HG03045 (cell line): ENCODE data around the gene CFHR2.
"Not testable (repeated sequence)": the region's sequence is repeated elsewhere in the genome, so short reads cannot be mapped to it uniquely, and the experiment has no call there.

Experiments
- ATAC-seq: cut with Tn5 transposase; IDR thresholded peaks from one replicate; pipeline ENCODE4 v1.9.1; 2021; ENCODE audit warnings: mild to moderate bottlenecking, moderate library complexity; ENCODE audit not compliant: unreplicated experiment

Gene CFHR2

DNA sequence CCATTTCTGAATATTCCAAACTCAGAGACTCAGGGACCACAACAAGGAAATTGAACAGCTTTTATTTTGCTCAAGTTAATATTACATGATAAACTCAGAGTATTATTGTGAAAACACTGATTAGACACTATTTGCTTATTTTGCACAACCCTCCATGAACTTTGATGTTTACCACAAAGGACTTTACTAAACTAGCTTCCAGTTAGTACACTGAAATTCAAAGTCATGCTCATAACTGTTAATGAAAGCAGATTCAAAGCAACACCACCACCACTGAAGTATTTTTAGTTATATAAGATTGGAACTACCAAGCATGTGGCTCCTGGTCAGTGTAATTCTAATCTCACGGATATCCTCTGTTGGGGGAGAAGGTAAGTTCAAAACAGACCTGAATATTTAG, at the start of gene CFHR2:
TSS of gene CFHR2 (plus strand) at position 171 of the 400 bp plus-strand sequence. CDS start at position 314, 143 bp downstream.
- ATAC-seq: not testable (repeated sequence)

DNA sequence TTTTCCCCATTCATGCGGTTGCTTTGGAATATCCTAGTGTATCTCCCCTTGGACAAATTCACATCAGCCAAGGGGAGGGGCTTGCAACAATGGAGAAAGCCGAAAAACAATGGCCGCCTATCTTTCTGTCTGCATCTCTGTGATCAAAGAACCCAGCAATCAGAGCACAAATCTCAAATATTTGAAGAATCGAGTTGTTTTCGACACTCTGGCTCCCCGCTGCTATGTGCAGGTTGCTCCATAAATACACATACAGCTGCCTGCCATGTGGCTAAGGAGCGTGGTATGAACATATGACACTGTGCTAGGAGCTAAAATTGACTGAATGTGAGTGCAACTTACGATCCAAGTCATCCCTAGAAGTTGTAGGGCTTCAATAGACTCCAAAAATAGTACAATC, 47.2 kb upstream of the CFHR2 start:
- ATAC-seq: no peak

DNA sequence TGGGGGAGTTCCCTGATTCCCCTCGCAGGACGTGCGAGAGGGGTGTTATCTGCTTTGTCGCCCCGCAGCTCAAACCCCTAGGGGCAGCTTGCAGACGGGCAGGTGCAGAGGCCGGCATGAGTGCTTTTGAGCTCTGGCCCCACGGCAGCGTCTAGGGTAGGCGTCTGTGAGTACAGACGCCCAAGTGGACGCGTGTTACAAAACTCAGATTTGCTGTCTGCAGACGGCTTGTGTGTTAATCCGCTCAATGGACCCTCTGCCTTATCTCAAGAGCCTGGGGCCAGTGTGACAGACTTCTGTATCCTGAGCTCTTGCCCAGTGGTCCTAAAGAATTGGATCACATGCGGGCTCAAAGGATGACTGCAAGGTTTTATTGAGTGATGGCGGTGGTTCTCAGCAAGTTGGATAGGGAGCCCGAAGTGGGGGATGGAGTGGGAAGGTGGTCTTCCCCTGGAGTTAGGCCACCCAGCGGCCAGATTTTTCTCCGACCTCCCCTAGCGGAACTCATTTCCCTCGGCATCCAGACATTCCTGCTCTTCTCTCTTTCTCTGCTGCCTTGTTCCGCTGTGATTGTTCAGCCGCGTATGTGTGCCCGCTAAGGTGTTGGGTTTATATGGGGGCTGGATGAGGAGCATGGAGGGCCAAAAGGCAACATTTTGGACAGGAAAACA, 46.2 kb upstream of the CFHR2 start:
- ATAC-seq: no peak

DNA sequence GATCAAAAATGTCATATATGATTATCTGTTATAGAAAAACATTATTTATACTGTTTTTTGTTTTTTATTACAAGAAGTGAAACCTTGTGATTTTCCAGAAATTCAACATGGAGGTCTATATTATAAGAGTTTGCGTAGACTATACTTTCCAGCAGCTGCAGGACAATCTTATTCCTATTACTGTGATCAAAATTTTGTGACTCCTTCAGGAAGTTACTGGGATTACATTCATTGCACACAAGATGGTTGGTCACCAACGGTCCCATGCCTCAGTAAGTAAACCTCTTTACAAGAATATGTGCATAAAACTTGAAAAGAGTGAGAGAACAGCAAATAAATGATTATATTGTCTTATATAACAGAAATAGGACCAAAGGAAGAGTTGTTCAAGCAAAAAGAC, 41.2 kb upstream of the CFHR2 start:
- ATAC-seq: no peak

GRCh38 chr1:196910215-196910614, 33.3 kb upstream of the CFHR2 start:
- no peak for ATAC-seq

DNA sequence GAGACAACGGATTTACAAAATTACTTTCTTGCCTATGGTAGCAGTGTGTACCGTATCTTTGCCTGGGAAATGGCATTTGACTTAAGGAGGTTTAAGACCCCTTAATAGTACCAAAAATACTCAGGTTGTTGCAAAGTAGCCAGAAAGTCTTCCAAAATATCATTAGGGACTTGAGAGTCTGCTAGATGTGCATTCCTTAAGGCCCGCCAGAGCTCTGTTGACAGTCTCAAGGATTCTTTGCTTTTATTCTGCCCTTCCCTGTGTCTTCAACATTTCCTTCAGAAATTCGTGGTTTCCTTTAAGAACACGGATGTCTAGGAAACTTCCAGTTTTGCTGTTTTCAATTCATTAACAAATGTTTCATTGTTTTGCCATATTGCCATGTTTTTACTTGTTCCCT, 31.3 kb upstream of the CFHR2 start:
- not testable (repeated sequence) for ATAC-seq

DNA sequence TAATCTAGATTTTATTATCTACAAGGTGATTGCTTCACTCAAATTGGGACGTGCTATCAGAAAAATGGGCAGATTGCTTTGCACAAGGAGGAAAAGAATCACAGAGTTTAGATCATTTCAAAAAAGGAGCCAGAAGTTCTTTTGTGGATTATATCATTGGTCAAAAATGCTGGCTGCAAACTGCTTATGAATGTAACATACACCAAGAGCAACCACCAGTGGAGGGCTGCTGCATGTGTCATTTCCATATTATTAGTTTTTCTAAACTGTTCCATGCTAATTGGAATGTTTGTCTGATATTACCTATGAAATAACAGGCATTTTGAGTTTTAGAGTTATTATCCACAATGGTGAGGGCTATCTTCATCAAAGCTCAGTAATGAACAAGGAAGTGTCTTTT, 16.7 kb upstream of the CFHR2 start:
- not testable (repeated sequence) for ATAC-seq

- not testable (repeated sequence) for ATAC-seq
These were observed 10.7 kb upstream of the CFHR2 start for GRCh38 chr1:196932853-196933252.

DNA sequence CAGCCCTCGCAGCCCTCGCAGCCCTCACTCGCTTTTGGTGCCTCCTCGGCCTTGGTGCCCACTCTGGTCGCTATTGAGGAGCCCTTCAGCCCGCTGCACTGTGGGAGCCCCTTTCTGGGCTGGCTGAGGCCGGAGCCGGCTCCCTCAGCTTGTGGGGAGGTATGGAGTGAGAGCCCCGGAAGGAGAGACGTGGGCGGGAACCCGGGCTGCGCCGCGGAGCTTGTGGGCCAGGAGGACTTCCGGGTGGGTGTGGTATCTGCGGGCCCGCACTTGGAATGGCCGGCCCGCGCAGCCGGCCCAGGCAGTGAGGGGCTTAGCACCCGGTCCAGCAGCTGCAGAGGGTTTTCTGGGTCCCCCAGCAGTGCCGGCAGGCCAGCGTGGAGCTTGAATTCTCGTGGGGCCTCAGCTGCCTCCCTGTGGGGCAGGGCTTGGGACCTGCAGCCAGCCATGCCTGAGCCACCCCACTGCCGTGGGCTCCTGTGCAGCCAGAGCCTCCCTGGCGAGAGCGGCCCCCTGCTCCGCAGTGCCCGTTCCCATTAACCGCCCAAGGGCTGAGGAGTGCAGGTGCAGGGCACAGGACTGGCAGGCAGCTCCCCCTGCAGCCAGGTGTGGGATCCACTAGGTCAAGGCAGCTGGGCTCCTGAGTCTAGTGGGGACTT, 9.9 kb upstream of the CFHR2 start:
- no peak for ATAC-seq

DNA sequence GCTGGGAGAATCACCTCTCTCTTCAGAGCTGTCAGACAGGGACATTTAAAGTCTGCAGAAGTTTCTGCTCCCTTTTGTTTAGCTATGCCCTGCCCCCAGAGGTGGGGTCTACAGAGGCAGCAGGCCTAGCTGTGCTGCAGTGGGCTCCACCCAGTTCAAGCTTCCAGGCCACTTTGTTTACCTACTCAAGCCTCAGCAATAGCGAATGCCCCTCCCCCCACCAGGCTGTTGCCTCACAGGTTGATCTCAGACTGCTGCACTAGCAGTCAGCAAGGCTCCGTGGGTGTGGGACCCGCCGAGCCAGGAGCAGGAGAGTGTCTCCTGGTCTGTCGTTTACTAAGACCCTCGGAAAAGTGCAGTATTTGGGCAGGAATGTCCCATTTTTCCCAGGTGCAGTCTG, 2.1 kb upstream of the CFHR2 start:
- not testable (repeated sequence) for ATAC-seq

GRCh38 chr1:196951711-196952394, 8.3 kb downstream of the CFHR2 start:
- ATAC-seq: peak; percentile 85

DNA sequence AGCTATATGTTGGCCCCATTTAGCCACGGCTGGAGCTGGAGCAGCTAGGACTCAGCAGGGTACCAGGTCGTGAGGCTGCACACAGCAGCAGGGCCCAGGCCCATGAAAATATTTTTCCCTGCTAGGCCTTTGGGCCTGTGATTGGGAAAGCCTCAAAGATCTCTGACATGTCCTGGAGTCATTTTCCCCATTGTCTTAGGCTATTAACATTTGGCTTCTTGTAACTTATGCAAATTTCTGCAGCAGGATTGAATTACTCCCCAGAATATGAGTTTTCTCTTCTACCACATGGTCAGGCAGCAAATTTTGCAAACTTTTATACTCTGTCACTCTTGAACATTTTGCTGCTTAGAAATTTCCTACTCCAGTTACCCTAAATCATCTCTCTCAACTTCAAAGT, 11.2 kb downstream of the CFHR2 start:
- no peak for ATAC-seq

DNA sequence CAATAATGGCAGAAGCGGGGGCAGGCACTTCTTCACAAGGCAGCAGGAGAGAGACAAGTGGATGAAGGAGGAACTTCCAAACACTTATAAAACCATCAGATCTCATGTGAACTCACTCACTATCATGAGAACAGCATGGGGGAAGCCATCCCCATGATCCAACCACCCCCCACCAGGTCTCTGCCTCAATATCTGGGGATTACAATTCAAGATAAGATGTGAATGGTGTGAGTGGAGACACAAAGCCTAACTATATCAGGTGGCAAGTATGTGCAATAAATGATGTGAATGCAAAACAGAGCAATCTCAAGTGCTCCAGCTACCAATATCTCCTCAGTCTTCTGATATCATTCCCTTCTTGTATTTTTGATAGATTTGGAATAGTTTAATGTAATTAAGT, 12.4 kb downstream of the CFHR2 start:
- no peak for ATAC-seq

- no peak for ATAC-seq
These were observed 17.3 kb downstream of the CFHR2 start for GRCh38 chr1:196960854-196961253.

GRCh38 chr1:196970182-196970581, 26.6 kb downstream of the CFHR2 start:
- no peak for ATAC-seq

- no peak for ATAC-seq
These were observed 32.7 kb downstream of the CFHR2 start for GRCh38 chr1:196976278-196976677.

DNA sequence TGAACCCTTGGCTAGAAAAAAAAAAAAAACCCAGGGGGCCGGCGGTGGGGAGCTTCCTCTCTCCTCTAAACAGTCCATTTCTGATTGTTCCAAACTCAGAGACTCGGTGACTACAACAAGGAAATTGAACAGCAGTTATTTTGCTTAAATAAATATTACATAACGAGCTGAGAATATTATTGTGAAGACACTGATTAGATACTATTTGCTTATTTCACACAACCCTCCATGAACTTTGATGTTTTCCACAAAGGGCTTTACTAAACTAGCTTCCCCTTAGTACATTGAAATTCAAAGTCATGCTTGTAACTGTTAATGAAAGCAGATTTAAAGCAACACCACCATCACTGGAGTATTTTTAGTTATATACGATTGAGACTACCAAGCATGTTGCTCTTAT, 33.7 kb downstream of the CFHR2 start, which contains the start of gene CFHR5:
TSS of gene CFHR5 (plus strand) at position 279 of the 400 bp plus-strand sequence. CDS start at position 388, 109 bp downstream.
- no peak for ATAC-seq

DNA sequence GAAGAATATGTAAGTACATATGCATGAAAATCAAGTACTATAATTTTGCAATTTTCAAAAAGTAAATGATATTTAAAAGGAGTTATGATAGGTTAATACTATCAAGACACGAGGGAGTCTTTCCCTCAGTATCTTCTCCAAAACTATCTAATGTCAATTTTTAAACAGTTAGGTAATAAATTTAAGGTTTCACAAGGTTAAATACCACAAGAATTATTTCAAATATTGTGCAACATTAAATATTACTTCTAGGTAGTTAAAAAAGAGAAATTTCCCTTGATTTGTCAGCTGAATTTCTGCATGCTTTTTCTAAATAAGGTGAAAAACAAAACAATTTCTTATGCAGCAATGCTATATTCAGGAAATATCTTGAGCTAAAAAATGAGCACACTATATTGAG, 37.3 kb downstream of the CFHR2 start:
- ATAC-seq: no peak

GRCh38 chr1:196982247-196982646, 38.7 kb downstream of the CFHR2 start:
- ATAC-seq: not testable (repeated sequence)

DNA sequence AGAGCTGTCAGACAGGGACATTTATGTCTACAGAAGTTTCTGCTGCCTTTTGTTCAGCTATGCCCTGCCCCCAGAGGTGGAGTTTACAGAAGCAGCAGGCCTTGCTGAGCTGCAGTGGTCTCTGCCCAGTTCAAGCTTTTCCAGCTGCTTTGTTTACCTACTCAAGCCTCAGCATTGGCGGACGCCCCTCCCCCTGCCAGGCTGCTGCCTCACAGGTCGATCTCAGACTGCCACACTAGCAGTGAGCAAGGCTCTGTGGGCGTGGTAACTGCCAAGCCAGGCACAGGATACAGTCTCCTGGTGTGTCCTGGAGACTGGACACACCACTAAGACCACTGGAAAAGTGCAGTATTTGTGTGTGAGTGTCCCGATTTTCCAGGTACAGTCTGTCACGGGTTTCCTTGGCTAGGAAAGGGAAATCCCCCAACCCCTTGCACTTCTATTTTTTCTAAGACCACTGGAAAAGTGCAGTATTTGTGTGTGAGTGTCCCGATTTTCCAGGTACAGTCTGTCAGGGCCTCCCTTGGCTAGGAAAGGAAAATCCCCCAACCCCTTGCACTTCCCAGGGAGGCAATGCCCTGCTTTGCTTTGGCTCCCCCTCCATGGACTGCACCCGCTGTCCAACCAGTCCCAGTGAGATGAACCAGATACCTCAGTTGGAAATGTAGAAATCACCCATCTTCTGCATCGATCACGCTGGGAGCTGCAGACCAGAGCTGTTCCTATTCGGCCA, 48.5 kb downstream of the CFHR2 start:
- ATAC-seq: not testable (repeated sequence)

- ATAC-seq: no peak
These were observed 50.4 kb downstream of the CFHR2 start for GRCh38 chr1:196993916-196994315.
